Naive thymus-derived CD8-positive, alpha-beta T cell (primary cell): ENCODE data around the gene GOLPH3L. TPM values are rescaled to one million over a fixed set of nuclear protein-coding genes. Genes with fewer than 3 reads are reported as not detected.
"Not testable (repeated sequence)": the region's sequence is repeated elsewhere in the genome, so short reads cannot be mapped to it uniquely, and the experiment has no call there.

Source experiments
- ATAC-seq, 2 donors: fragments of 150-1000 bp; cut with Tn5 transposase in 1 of 2; sonication (Bioruptor Pico), chemical (Tn5 transposase) in 1 of 2; 1 replicate in 1 of 2; 2 replicates in 1 of 2; pipeline ENCODE4 v1.10.0; 2021; ENCODE audit warnings: mild to moderate bottlenecking in 2 of 2, moderate library complexity in 2 of 2
- POLR2A ChIA-PET: fragments of 350-600 bp; sonication (Branson Sonifier 250); formaldehyde crosslinking; loops from one replicate; lab custom pipeline; 2021; ENCODE audit warnings: antibody characterized with exemption; lab: Charles Lee
- DNase-seq, 10 donors: peaks; one replicate each; pipeline versions ENCODE4 v3.0.0 to v3.0.0-alpha.2; 2020 to 2022
- H3K27ac Mint-ChIP-seq, 10 donors: one replicate each; pipeline ENCODE4 v1.8.0; 2020 to 2022; ENCODE audit warnings: mild to moderate bottlenecking in 10 of 10, mixed read lengths in 10 of 10, moderate library complexity in 4 of 10, inconsistent platforms in 1 of 10
- H3K27me3 Mint-ChIP-seq, 5 donors: one replicate each; pipeline ENCODE4 v1.8.0; 2021 to 2022; ENCODE audit warnings: mixed read lengths in 5 of 5
- H3K36me3 Mint-ChIP-seq, 3 donors: one replicate each; pipeline ENCODE4 v1.8.0; 2020 to 2022; ENCODE audit warnings: mixed read lengths in 3 of 3, mild to moderate bottlenecking in 2 of 3, inconsistent platforms in 1 of 3
- H3K4me1 Mint-ChIP-seq, 4 donors: one replicate each; pipeline ENCODE4 v1.8.0; 2021 to 2022; ENCODE audit warnings: mixed read lengths in 4 of 4
- H3K4me3 Mint-ChIP-seq, 10 donors: one replicate each; pipeline ENCODE4 v1.8.0; 2020 to 2022; ENCODE audit warnings: mild to moderate bottlenecking in 10 of 10, mixed read lengths in 10 of 10, moderate library complexity in 6 of 10, inconsistent platforms in 1 of 10
- H3K9me3 Mint-ChIP-seq, 9 donors: one replicate each; pipeline ENCODE4 v1.8.0; 2020 to 2022; ENCODE audit warnings: mixed read lengths in 9 of 9, mild to moderate bottlenecking in 3 of 9, inconsistent platforms in 1 of 9, moderate library complexity in 1 of 9
- polyA plus RNA-seq, 3 donors: library from polyadenylated mRNA; unstranded; fragments of 300-500 nt; fragmentation: Illumina TruSeq; gene quantifications; one replicate each; pipeline ENCODE4 v1.2.3, GENCODE V29; 2021
- total RNA-seq, 8 experiments: library from RNA in 2 of 8; stranded (reverse) in 2 of 8; gene quantifications; one replicate each; pipeline ENCODE4 v1.2.3 and lab custom pipeline; 2021 to 2026

Gene GOLPH3L
- 10 to 100 TPM; 19.9 to 22.9 TPM for total RNA-seq
- 10 to 100 TPM; 19.4 to 28.2 (median 22.9) TPM for polyA plus RNA-seq
- 10.5 to 29.5 (median 14.8) reads per million in 6 experiments for total RNA-seq (lab: John Stamatoyannopoulos, UW)

GRCh38 chr1:150696995-150697927 lies at the start of gene GOLPH3L:
TSS of gene GOLPH3L (minus strand) at chr1:150697154. CDS start at chr1:150694838, 2,316 bp downstream.
- peaks cover 6 to 40% (median 23%) of the 10 kb centered on the region in 4 donors for H3K4me1 Mint-ChIP-seq
- DNase-seq (peak; percentile 65 to 96 (median 90)), ATAC-seq (peak; percentile 99)
- POLR2A ChIA-PET: interaction anchor here (0.6 to 1.6 kb wide), 10 partner anchors 10 to 811 kb away, joined by 3 to 6 read pairs (median 4); partner anchors contain the start of genes CTSS, CTXND2, ENSA and MCL1
- no peaks in the 10 kb centered on the region for H3K9me3 Mint-ChIP-seq
- peaks cover 0 to 3% (median 1%) of the 10 kb centered on the region in 5 donors for H3K27me3 Mint-ChIP-seq
- H3K36me3 Mint-ChIP-seq: peaks cover 0 to 28% (median 2%) of the 10 kb centered on the region in 3 donors
- peak within 1 kb of the TSS; percentile 93 to 99 (median 96) for H3K4me3 Mint-ChIP-seq
- H3K27ac Mint-ChIP-seq: peak within 1 kb of the TSS; percentile 17 to 98 (median 96)

GRCh38 chr1:150730130-150730721 lies 33.3 kb upstream of the GOLPH3L start:
- H3K4me1 Mint-ChIP-seq: no peaks in the 10 kb centered on the region
- POLR2A ChIA-PET: no interaction called here
- no peak overlapping the region for H3K4me3 Mint-ChIP-seq
- DNase-seq: no peak
- H3K9me3 Mint-ChIP-seq: no peaks in the 10 kb centered on the region
- no peaks in the 10 kb centered on the region for H3K27me3 Mint-ChIP-seq
- peaks cover 0 to 30% (median 3%) of the 10 kb centered on the region in 3 donors for H3K36me3 Mint-ChIP-seq
- ATAC-seq: no peak
- H3K27ac Mint-ChIP-seq: peak overlapping the region in 1 of 10 donors; percentile 34

GRCh38 chr1:150724336-150724735 lies 27.4 kb upstream of the GOLPH3L start:
- ATAC-seq (no peak), DNase-seq (no peak)
- H3K4me3 Mint-ChIP-seq: no peak overlapping the region
- peaks cover 0 to 4% (median 0%) of the 10 kb centered on the region in 3 donors for H3K36me3 Mint-ChIP-seq
- H3K4me1 Mint-ChIP-seq: no peaks in the 10 kb centered on the region
- H3K27ac Mint-ChIP-seq: no peak overlapping the region
- H3K27me3 Mint-ChIP-seq: no peaks in the 10 kb centered on the region
- POLR2A ChIA-PET: no interaction called here
- H3K9me3 Mint-ChIP-seq: peaks cover 0 to 2% (median 0%) of the 10 kb centered on the region in 9 donors

GRCh38 chr1:150720703-150721102 lies 23.7 kb upstream of the GOLPH3L start, which contains the start of gene HORMAD1:
TSS of gene HORMAD1 (minus strand) at chr1:150720895. CDS start at chr1:150719505, 1,390 bp downstream.
- DNase-seq: no peak
- peaks cover 0 to 2% (median 0%) of the 10 kb centered on the region in 9 donors for H3K9me3 Mint-ChIP-seq
- H3K27ac Mint-ChIP-seq: no peak within 1 kb of the TSS

GRCh38 chr1:150720098-150720497 lies 23.1 kb upstream of the GOLPH3L start:
- ATAC-seq (no peak), DNase-seq (no peak)
- POLR2A ChIA-PET: no interaction called here
- Mint-ChIP-seq H3K36me3 (peaks cover 0 to 4% (median 0%) of the 10 kb centered on the region in 3 donors), H3K4me3 (no peak overlapping the region), H3K4me1 (no peaks in the 10 kb centered on the region), H3K27me3 (no peaks in the 10 kb centered on the region), H3K27ac (no peak overlapping the region), H3K9me3 (peaks cover 0 to 2% (median 0%) of the 10 kb centered on the region in 9 donors)

More at GRCh38 chr1:150720703-150721102, 23.7 kb upstream of the GOLPH3L start, which contains the start of gene HORMAD1:
- H3K4me3 Mint-ChIP-seq: no peak within 1 kb of the TSS
- POLR2A ChIA-PET: no interaction called here
- H3K27me3 Mint-ChIP-seq: no peaks in the 10 kb centered on the region
- peaks cover 0 to 4% (median 0%) of the 10 kb centered on the region in 3 donors for H3K36me3 Mint-ChIP-seq
- no peak for ATAC-seq
- no peaks in the 10 kb centered on the region for H3K4me1 Mint-ChIP-seq

GRCh38 chr1:150718225-150718891 lies 21.4 kb upstream of the GOLPH3L start:
- H3K4me3 Mint-ChIP-seq: no peak overlapping the region
- H3K9me3 Mint-ChIP-seq: peaks cover 0 to 2% (median 0%) of the 10 kb centered on the region in 9 donors
- H3K27me3 Mint-ChIP-seq: no peaks in the 10 kb centered on the region
- POLR2A ChIA-PET: no interaction called here
- H3K4me1 Mint-ChIP-seq: no peaks in the 10 kb centered on the region
- ATAC-seq (no peak), DNase-seq (no peak)
- no peaks in the 10 kb centered on the region for H3K36me3 Mint-ChIP-seq
- peak overlapping the region in 1 of 10 donors; percentile 23 for H3K27ac Mint-ChIP-seq

GRCh38 chr1:150709031-150709430 lies 12.1 kb upstream of the GOLPH3L start:
- DNase-seq, H3K4me1 Mint-ChIP-seq, ATAC-seq, H3K36me3 Mint-ChIP-seq, H3K9me3 Mint-ChIP-seq, H3K27me3 Mint-ChIP-seq, H3K27ac Mint-ChIP-seq, POLR2A ChIA-PET, H3K4me3 Mint-ChIP-seq: not testable (repeated sequence)

GRCh38 chr1:150708595-150708994 lies 11.6 kb upstream of the GOLPH3L start:
- no peaks in the 10 kb centered on the region for H3K4me1 Mint-ChIP-seq
- H3K4me3 Mint-ChIP-seq: no peak overlapping the region
- ATAC-seq (no peak), DNase-seq (no peak)
- H3K36me3 Mint-ChIP-seq: no peaks in the 10 kb centered on the region
- H3K27me3 Mint-ChIP-seq: no peaks in the 10 kb centered on the region
- no peaks in the 10 kb centered on the region for H3K9me3 Mint-ChIP-seq
- POLR2A ChIA-PET: no interaction called here
- H3K27ac Mint-ChIP-seq: no peak overlapping the region

GRCh38 chr1:150706091-150706490 lies 9.1 kb upstream of the GOLPH3L start:
- no peak for ATAC-seq

GRCh38 chr1:150703427-150703826 lies 6.5 kb upstream of the GOLPH3L start:
- ATAC-seq (no peak), DNase-seq (no peak)
- Mint-ChIP-seq H3K4me3 (no peak overlapping the region), H3K36me3 (no peaks in the 10 kb centered on the region), H3K4me1 (peaks cover 0 to 1% (median 0%) of the 10 kb centered on the region in 4 donors), H3K27me3 (peaks cover 0 to 3% (median 1%) of the 10 kb centered on the region in 5 donors), H3K9me3 (no peaks in the 10 kb centered on the region), H3K27ac (no peak overlapping the region)
- POLR2A ChIA-PET: no interaction called here

More at GRCh38 chr1:150706091-150706490, 9.1 kb upstream of the GOLPH3L start:
- no peak overlapping the region for H3K27ac Mint-ChIP-seq
- POLR2A ChIA-PET: no interaction called here
- no peaks in the 10 kb centered on the region for H3K9me3 Mint-ChIP-seq
- no peaks in the 10 kb centered on the region for H3K36me3 Mint-ChIP-seq
- H3K4me3 Mint-ChIP-seq: no peak overlapping the region
- no peak for DNase-seq
- H3K27me3 Mint-ChIP-seq: no peaks in the 10 kb centered on the region
- H3K4me1 Mint-ChIP-seq: no peaks in the 10 kb centered on the region

- Mint-ChIP-seq H3K27me3 (peaks cover 0 to 3% (median 1%) of the 10 kb centered on the region in 5 donors), H3K9me3 (no peaks in the 10 kb centered on the region), H3K4me1 (peaks cover 6 to 40% (median 23%) of the 10 kb centered on the region in 4 donors), H3K4me3 (peak overlapping the region; percentile 93 to 99 (median 96)), H3K36me3 (peaks cover 0 to 33% (median 2%) of the 10 kb centered on the region in 3 donors), H3K27ac (peak overlapping the region; percentile 17 to 98 (median 96))
- POLR2A ChIA-PET: interaction anchor here (0.8 to 1.6 kb wide), 7 partner anchors 10 to 810 kb away, joined by 3 to 6 read pairs (median 4); partner anchors contain the start of genes CTSS, ENSA and RPRD2
- DNase-seq (no peak), ATAC-seq (no peak)
Measured at GRCh38 chr1:150696590-150696989, 364 bp downstream of the GOLPH3L start.

GRCh38 chr1:150696162-150696561 lies 792 bp downstream of the GOLPH3L start:
- POLR2A ChIA-PET: interaction anchor here (1.4 to 1.6 kb wide), 2 partner anchors 134 to 135 kb away, joined by 4 read pairs; no protein-coding TSS in a partner anchor
- H3K27me3 Mint-ChIP-seq: peaks cover 0 to 3% (median 1%) of the 10 kb centered on the region in 5 donors
- peak overlapping the region; percentile 17 to 96 (median 88) for H3K27ac Mint-ChIP-seq
- H3K4me1 Mint-ChIP-seq: peaks cover 6 to 40% (median 25%) of the 10 kb centered on the region in 4 donors
- ATAC-seq (no peak), DNase-seq (peak in 1 of 10 donors; percentile 1)
- no peaks in the 10 kb centered on the region for H3K9me3 Mint-ChIP-seq
- peak overlapping the region; percentile 85 to 99 (median 96) for H3K4me3 Mint-ChIP-seq
- H3K36me3 Mint-ChIP-seq: peaks cover 0 to 38% (median 5%) of the 10 kb centered on the region in 3 donors
